GM23338 (cell line): Measurements from ENCODE around the gene METTL26. TPM values are rescaled to one million over a fixed set of nuclear protein-coding genes. Genes with fewer than 3 reads are reported as not detected.

Experiments
- ATAC-seq: fragments of 200-7000 bp; cut with Tn5 transposase; 3 replicates; pipeline ENCODE4 v1.9.1; 2020
- DNase-seq: peaks from one replicate; pipeline ENCODE4 v3.0.0-alpha.2; 2015; ENCODE audit warnings: low spot score
- H2AFZ ChIP-seq: fragments of 200-600 bp; sonication (generic); 2 replicates; pipeline ENCODE4 v1.8.0; 2016; ENCODE audit warnings: antibody characterized with exemption, mild to moderate bottlenecking, moderate library complexity
- H3F3A ChIP-seq: fragments of 200-600 bp; sonication (generic); replicated peaks from 2 replicates; pipeline ENCODE4 v1.8.0; 2017; ENCODE audit warnings: antibody characterized with exemption, mixed run types, low read depth
- H3K27ac ChIP-seq: fragments of 200-600 bp; sonication (generic); 2 replicates; pipeline ENCODE4 v1.6.1; 2016; ENCODE audit warnings: low read depth
- H3K27me3 ChIP-seq: fragments of 200-600 bp; sonication (generic); 2 replicates; pipeline ENCODE4 v1.8.0; 2016; ENCODE audit warnings: mild to moderate bottlenecking, mixed run types, moderate library complexity; ENCODE audit not compliant: insufficient read depth
- H3K36me3 ChIP-seq: fragments of 200-600 bp; sonication (generic); 2 replicates; pipeline ENCODE4 v1.8.0; 2016; ENCODE audit warnings: mild to moderate bottlenecking; ENCODE audit not compliant: insufficient read depth
- H3K4me1 ChIP-seq: fragments of 200-600 bp; sonication (generic); 2 replicates; pipeline ENCODE4 v1.8.0; 2016; ENCODE audit warnings: mild to moderate bottlenecking, moderate library complexity; ENCODE audit not compliant: insufficient read depth
- H3K4me2 ChIP-seq: fragments of 200-600 bp; sonication (generic); 2 replicates; pipeline ENCODE4 v1.7.1; 2017; ENCODE audit warnings: mixed run types
- H3K4me3 ChIP-seq: fragments of 200-600 bp; sonication (generic); 2 replicates; pipeline ENCODE4 v1.6.1; 2016; ENCODE audit warnings: mixed run types
- H3K79me2 ChIP-seq: fragments of 200-600 bp; sonication (generic); replicated peaks from 2 replicates; pipeline ENCODE4 v1.8.0; 2017; ENCODE audit warnings: mild to moderate bottlenecking; ENCODE audit not compliant: insufficient read depth
- H3K9me2 ChIP-seq: fragments of 200-600 bp; sonication (generic); 2 replicates; pipeline ENCODE4 v1.8.0; 2017; ENCODE audit not compliant: insufficient read depth
- H4K20me1 ChIP-seq: fragments of 200-600 bp; sonication (generic); replicated peaks from 2 replicates; pipeline ENCODE4 v1.8.0; 2017; ENCODE audit warnings: mild to moderate bottlenecking; ENCODE audit not compliant: insufficient read depth
- H3K27ac Mint-ChIP-seq: 2 replicates; pipeline ENCODE4 v1.8.0; 2020; ENCODE audit warnings: inconsistent platforms, mild to moderate bottlenecking, moderate library complexity, mixed read lengths
- H3K27me3 Mint-ChIP-seq: 3 replicates; pipeline ENCODE4 v1.8.0; 2022; ENCODE audit warnings: low read depth, mild to moderate bottlenecking, moderate library complexity, mixed read lengths, inconsistent platforms; ENCODE audit not compliant: insufficient read depth, poor library complexity
- H3K36me3 Mint-ChIP-seq: 3 replicates; pipeline ENCODE4 v1.8.0; 2021; ENCODE audit warnings: low read depth, mild to moderate bottlenecking, inconsistent platforms, moderate library complexity, mixed read lengths
- H3K4me1 Mint-ChIP-seq: 3 replicates; pipeline ENCODE4 v1.8.0; 2020; ENCODE audit warnings: mild to moderate bottlenecking, inconsistent platforms, mixed read lengths
- H3K4me3 Mint-ChIP-seq: 3 replicates; pipeline ENCODE4 v1.8.0; 2021; ENCODE audit warnings: moderate library complexity, mild to moderate bottlenecking, inconsistent platforms, mixed read lengths
- H3K9me3 Mint-ChIP-seq: 3 replicates; pipeline ENCODE4 v1.8.0; 2020; ENCODE audit warnings: moderate library complexity, mild to moderate bottlenecking, inconsistent platforms, mixed read lengths
- EZH2phosphoT487 ChIP-seq: fragments of 200-600 bp; sonication (generic); IDR thresholded peaks from one replicate; pipeline ENCODE4 v1.8.1; 2018; ENCODE audit warnings: antibody characterized with exemption; ENCODE audit not compliant: unreplicated experiment
- POLR2AphosphoS5 ChIP-seq: IDR thresholded peaks from 2 replicates; pipeline ENCODE4 v1.6.1; 2016; ENCODE audit warnings: antibody characterized with exemption, low read depth
- REST ChIP-seq: IDR thresholded peaks from one replicate; pipeline ENCODE4 v1.6.1; 2018; ENCODE audit warnings: antibody characterized with exemption; ENCODE audit not compliant: unreplicated experiment
- polyA plus RNA-seq: library from polyadenylated mRNA; unstranded; fragments of >200 nt; fragmentation: Nextera tagmentation; extraction: Ambion mirVana; gene quantifications from 2 replicates; pipeline ENCODE4 v1.2.1, GENCODE V29; 2016
- total RNA-seq: library from RNA; depleted of rRNA; stranded (reverse); fragments of >200 nt; shearing (Covaris generic); gene quantifications from 2 replicates; pipeline ENCODE4 v1.2.3, GENCODE V29; 2014

The METTL26 gene
- total and polyA plus RNA-seq, 2 experiments from 2014 or later, result 153 to 223 TPM

GRCh38 chr16:637081-638018 is 1.2 kb upstream of the METTL26 start:
- peaks cover 19% of the 10 kb centered on the region for H3K4me1 ChIP-seq
- DNase-seq (peak; percentile 90), ATAC-seq (peak; percentile 16)
- no peaks in the 10 kb centered on the region for H3K36me3 ChIP-seq
- no peaks in the 10 kb centered on the region for H3K27me3 ChIP-seq
- TF ChIP-seq EZH2phosphoT487 (no peak), POLR2AphosphoS5 (0 out of 2 replicates have a peak, but pooled peaks have one; percentile 23)
- Mint-ChIP-seq H3K4me3 (peak overlapping the region; percentile 89), H3K36me3 (no peaks in the 10 kb centered on the region), H3K27me3 (peaks cover 12% of the 10 kb centered on the region), H3K27ac (no peak overlapping the region), H3K9me3 (peaks cover 4% of the 10 kb centered on the region; the same call in 2 of the 3 replicates), H3K4me1 (peaks cover 20% of the 10 kb centered on the region)
- 0 out of 2 replicates have a peak, but pooled peaks cover 6% of the 10 kb centered on the region for H3F3A ChIP-seq
- peak overlapping the region; percentile 97 for H3K4me2 ChIP-seq
- H3K79me2 ChIP-seq, result no peaks in the 10 kb centered on the region; the same call in 1 of the 2 replicates
- no peaks in the 10 kb centered on the region for H4K20me1 ChIP-seq
- peak overlapping the region; percentile 76; the same call in 1 of the 2 replicates for H2AFZ ChIP-seq
- peak overlapping the region; percentile 95 for H3K4me3 ChIP-seq
- H3K27ac ChIP-seq, result peak overlapping the region; percentile 63; the same call in 1 of the 2 replicates
- no peaks in the 10 kb centered on the region for H3K9me2 ChIP-seq

GRCh38 chr16:635573-636205 is 416 bp downstream of the METTL26 start:
- ATAC-seq (no peak), DNase-seq (no peak)
- peak overlapping the region; percentile 97 for H3K4me2 ChIP-seq
- no peak overlapping the region for H3K27ac ChIP-seq
- Mint-ChIP-seq H3K27ac (no peak overlapping the region), H3K4me3 (peak overlapping the region; percentile 89; the same call in 2 of the 3 replicates), H3K27me3 (peaks cover 18% of the 10 kb centered on the region), H3K36me3 (no peaks in the 10 kb centered on the region), H3K4me1 (peaks cover 20% of the 10 kb centered on the region), H3K9me3 (peaks cover 4% of the 10 kb centered on the region; the same call in 2 of the 3 replicates)
- H3K79me2 ChIP-seq, result no peaks in the 10 kb centered on the region; the same call in 1 of the 2 replicates
- peak overlapping the region; percentile 95 for H3K4me3 ChIP-seq
- H3K36me3 ChIP-seq, result no peaks in the 10 kb centered on the region
- H2AFZ ChIP-seq, result no peak overlapping the region
- H3F3A ChIP-seq, result 0 out of 2 replicates have a peak, but pooled peaks cover 6% of the 10 kb centered on the region
- H3K27me3 ChIP-seq, result no peaks in the 10 kb centered on the region
- peak; percentile 27 for TF ChIP-seq REST
- TF ChIP-seq EZH2phosphoT487, result no peak
- no peak for TF ChIP-seq POLR2AphosphoS5
- H3K9me2 ChIP-seq, result no peaks in the 10 kb centered on the region
- H3K4me1 ChIP-seq, result peaks cover 25% of the 10 kb centered on the region
- no peaks in the 10 kb centered on the region for H4K20me1 ChIP-seq
